NCI-H345 treated with DMSO at 0.1 percent for 48 hours (cell line): ENCODE data around the gene ZNF331.

Source experiments
- DNase-seq: peaks from one replicate; lab custom pipeline; 2025; ENCODE audit not compliant: unreplicated experiment; lab: John Stamatoyannopoulos, UW

Gene ZNF331

GRCh38 chr19:53555352-53555751 lies 17.4 kb downstream of the ZNF331 start:
- no peak for DNase-seq

GRCh38 chr19:53571339-53571738 lies 33.4 kb downstream of the ZNF331 start:
- no peak for DNase-seq

GRCh38 chr19:53576941-53577653 lies 39.2 kb downstream of the ZNF331 start:
- no peak for DNase-seq

- no peak for DNase-seq
Measured at GRCh38 chr19:53577968-53578367, 40.0 kb downstream of the ZNF331 start.

- DNase-seq = no peak
Measured at GRCh38 chr19:53579518-53579917, 41.6 kb downstream of the ZNF331 start.

- DNase-seq = no peak
Measured at GRCh38 chr19:53580871-53581835, 43.2 kb downstream of the ZNF331 start.

GRCh38 chr19:53581871-53582279 lies 43.9 kb downstream of the ZNF331 start:
- no peak for DNase-seq

GRCh38 chr19:53583181-53583580 lies 45.2 kb downstream of the ZNF331 start:
- DNase-seq = no peak

- no peak for DNase-seq
Measured at GRCh38 chr19:53586277-53586691, 48.3 kb downstream of the ZNF331 start.

GRCh38 chr19:53594811-53595509 lies 57.0 kb downstream of the ZNF331 start:
- DNase-seq = no peak

GRCh38 chr19:53595510-53595867 lies 57.5 kb downstream of the ZNF331 start:
- DNase-seq = no peak

GRCh38 chr19:53596056-53596455 lies 58.1 kb downstream of the ZNF331 start:
- DNase-seq = no peak

- DNase-seq = no peak
Measured at GRCh38 chr19:53597023-53597422, 59.1 kb downstream of the ZNF331 start.

GRCh38 chr19:53598361-53598760 lies 60.4 kb downstream of the ZNF331 start:
- DNase-seq = no peak

- DNase-seq = no peak
Measured at GRCh38 chr19:53600217-53600616, 62.3 kb downstream of the ZNF331 start.

- no peak for DNase-seq
Measured at GRCh38 chr19:53606031-53606430, 68.1 kb downstream of the ZNF331 start.

- DNase-seq = no peak
Measured at GRCh38 chr19:53608381-53608780, 70.4 kb downstream of the ZNF331 start.

- no peak for DNase-seq
Measured at GRCh38 chr19:53612762-53613526, 75.0 kb downstream of the ZNF331 start.

- DNase-seq = no peak
Measured at GRCh38 chr19:53621885-53622740, 84.2 kb downstream of the ZNF331 start.
